Neuronal stem cell (in vitro differentiated cells): ENCODE data around the gene AKAP6.

ENCODE experiments used
- DNase-seq: peaks from one replicate; pipeline ENCODE4 v3.0.0-alpha.2; 2013; ENCODE audit warnings: low spot score
- H2AFZ ChIP-seq: one replicate; pipeline ENCODE4 v1.6.1; 2013; ENCODE audit warnings: mild to moderate bottlenecking, low read length, inconsistent platforms
- H2AK5ac ChIP-seq: 2 replicates; pipeline ENCODE4 v1.6.1; 2013; ENCODE audit warnings: low read depth, mild to moderate bottlenecking, inconsistent platforms, low read length, moderate library complexity, mixed read lengths
- H2BK120ac ChIP-seq: 2 replicates; pipeline ENCODE4 v1.6.1; 2013; ENCODE audit warnings: low read depth, mild to moderate bottlenecking, inconsistent platforms, low read length, moderate library complexity, mixed read lengths
- H2BK12ac ChIP-seq: one replicate; pipeline ENCODE4 v1.6.1; 2013; ENCODE audit warnings: low read length, inconsistent platforms
- H2BK15ac ChIP-seq: 2 replicates; pipeline ENCODE4 v1.6.1; 2013; ENCODE audit warnings: mild to moderate bottlenecking, low read length, inconsistent platforms, mixed read lengths
- H2BK5ac ChIP-seq: one replicate; pipeline ENCODE4 v1.6.1; 2013; ENCODE audit warnings: inconsistent platforms, mild to moderate bottlenecking, low read length, moderate library complexity
- H3K14ac ChIP-seq: one replicate; pipeline ENCODE4 v1.6.1; 2013; ENCODE audit warnings: low read length, inconsistent platforms
- H3K18ac ChIP-seq: 2 replicates; pipeline ENCODE4 v1.6.1; 2013; ENCODE audit warnings: low read length, inconsistent platforms
- H3K23ac ChIP-seq: 2 replicates; pipeline ENCODE4 v1.6.1; 2013; ENCODE audit warnings: low read depth, mild to moderate bottlenecking, mixed read lengths, low read length, inconsistent platforms; ENCODE audit not compliant: poor library complexity
- H3K27ac ChIP-seq: replicated peaks from 3 replicates; pipeline ENCODE4 v1.5.1; 2013; ENCODE audit warnings: low read length, inconsistent platforms
- H3K27me3 ChIP-seq, 3 experiments: 2 replicates each; pipeline ENCODE4 v1.6.1; 2013; ENCODE audit warnings: low read length in 3 of 3, mild to moderate bottlenecking in 2 of 3, inconsistent platforms in 1 of 3, low read depth in 1 of 3, mixed read lengths in 1 of 3, moderate library complexity in 1 of 3; ENCODE audit not compliant: control insufficient read depth in 3 of 3, insufficient read depth in 3 of 3
- H3K36me3 ChIP-seq, 2 donors: replicated peaks in 1 of 2; 2 replicates each; pipeline ENCODE4 v1.6.1; 2013; ENCODE audit warnings: low read length in 2 of 2; ENCODE audit not compliant: control insufficient read depth in 2 of 2, insufficient read depth in 2 of 2
- H3K4ac ChIP-seq: 2 replicates; pipeline ENCODE4 v1.6.1; 2013; ENCODE audit warnings: inconsistent platforms, mild to moderate bottlenecking, low read length, moderate library complexity
- H3K4me1 ChIP-seq, 2 donors: 1 replicate in 1 of 2; 2 replicates in 1 of 2; pipeline ENCODE4 v1.6.1; 2013; ENCODE audit warnings: low read length in 2 of 2, low read depth in 1 of 2; ENCODE audit not compliant: control insufficient read depth in 2 of 2, insufficient read depth in 1 of 2
- H3K4me2 ChIP-seq: one replicate; pipeline ENCODE4 v1.6.1; 2013; ENCODE audit warnings: mild to moderate bottlenecking, low read length, inconsistent platforms; ENCODE audit not compliant: insufficient read depth, poor library complexity, severe bottlenecking
- H3K4me3 ChIP-seq, 2 donors: 2 replicates each; pipeline ENCODE4 v1.5.1; 2013; ENCODE audit warnings: low read length in 2 of 2, mild to moderate bottlenecking in 2 of 2, inconsistent platforms in 1 of 2, moderate library complexity in 1 of 2
- H3K79me1 ChIP-seq: one replicate; pipeline ENCODE4 v1.6.1; 2013; ENCODE audit warnings: low read depth, mild to moderate bottlenecking, inconsistent platforms, low read length, moderate library complexity
- H3K9ac ChIP-seq: one replicate; pipeline ENCODE4 v1.6.1; 2013; ENCODE audit warnings: mild to moderate bottlenecking, low read depth, low read length, inconsistent platforms; ENCODE audit not compliant: poor library complexity
- H3K9me3 ChIP-seq, 2 donors: replicated peaks in 1 of 2; 2 replicates each; pipeline versions ENCODE3 to v1.6.1; 2013; ENCODE audit warnings: low read length in 2 of 2, mild to moderate bottlenecking in 2 of 2, inconsistent platforms in 1 of 2, low read depth in 1 of 2, mixed read lengths in 1 of 2, moderate library complexity in 1 of 2; ENCODE audit not compliant: control insufficient read depth in 2 of 2, insufficient read depth in 1 of 2
- H4K8ac ChIP-seq: one replicate; pipeline ENCODE4 v1.6.1; 2013; ENCODE audit warnings: low read depth, mild to moderate bottlenecking, inconsistent platforms, low read length, moderate library complexity
- H4K91ac ChIP-seq: one replicate; pipeline ENCODE4 v1.6.1; 2013; ENCODE audit warnings: low read length, low read depth, mild to moderate bottlenecking, inconsistent platforms; ENCODE audit not compliant: poor library complexity
- WGBS, 2 donors: extraction: QIAGEN DNeasy Blood & Tissue Kit; methylation state at CpG; one replicate each; pipeline ENCODE4 v1.1.7; 2013; ENCODE audit warnings: missing lambda C conversion rate in 2 of 2, mixed read lengths in 1 of 2; ENCODE audit not compliant: insufficient read length in 2 of 2, insufficient replicate concordance in 1 of 2; ENCODE audit errors: extremely low coverage in 2 of 2; 5-methylcytosine and 5-hydroxymethylcytosine counted together

Gene AKAP6

GRCh38 chr14:32497248-32497647, 168.2 kb downstream of the AKAP6 start:
- no peak overlapping the region for H4K8ac ChIP-seq
- no peak overlapping the region for H3K4ac ChIP-seq
- no peaks in the 10 kb centered on the region for H3K36me3 ChIP-seq
- no peak for DNase-seq
- no peaks in the 10 kb centered on the region for H3K27me3 ChIP-seq
- H3K18ac ChIP-seq: no peak overlapping the region
- H2BK15ac ChIP-seq: no peak overlapping the region
- H4K91ac ChIP-seq: no peak overlapping the region
- no peak overlapping the region for H3K4me2 ChIP-seq
- H3K4me3 ChIP-seq: no peak overlapping the region
- H3K27ac ChIP-seq: no peak overlapping the region
- H3K9me3 ChIP-seq: no peaks in the 10 kb centered on the region
- no peak overlapping the region for H2BK5ac ChIP-seq
- H3K14ac ChIP-seq: no peak overlapping the region
- no peak overlapping the region for H2BK12ac ChIP-seq
- H3K9ac ChIP-seq: no peak overlapping the region
- H3K23ac ChIP-seq: no peak overlapping the region
- H2AK5ac ChIP-seq: no peak overlapping the region
- H2BK120ac ChIP-seq: no peak overlapping the region
- H2AFZ ChIP-seq: no peak overlapping the region
- H3K4me1 ChIP-seq: peaks cover 1 to 2% of the 10 kb centered on the region in 2 donors
- H3K79me1 ChIP-seq: no peaks in the 10 kb centered on the region

GRCh38 chr14:32507029-32507984, 178.2 kb downstream of the AKAP6 start:
- Histone ChIP-seq H3K36me3 (no peaks in the 10 kb centered on the region), H3K9ac (no peak overlapping the region), H2BK120ac (no peak overlapping the region), H3K4me1 (peaks cover 2 to 3% of the 10 kb centered on the region in 2 donors), H3K18ac (no peak overlapping the region), H2AK5ac (no peak overlapping the region), H3K4ac (no peak overlapping the region), H2AFZ (no peak overlapping the region), H3K14ac (peak overlapping the region; percentile 12), H2BK15ac (no peak overlapping the region), H3K23ac (no peak overlapping the region), H2BK12ac (no peak overlapping the region), H3K27me3 (no peaks in the 10 kb centered on the region), H3K4me2 (no peak overlapping the region), H3K27ac (no peak overlapping the region), H4K8ac (no peak overlapping the region), H4K91ac (no peak overlapping the region), H3K9me3 (no peaks in the 10 kb centered on the region), H2BK5ac (no peak overlapping the region), H3K79me1 (no peaks in the 10 kb centered on the region), H3K4me3 (no peak overlapping the region)
- no peak for DNase-seq
- no CpG with 5 or more reads among the region's 4 CpGs for WGBS, 2 donors

- no peak overlapping the region for H3K23ac ChIP-seq
- no peak overlapping the region for H3K27ac ChIP-seq
- H3K18ac ChIP-seq: no peak overlapping the region
- H3K4me3 ChIP-seq: no peak overlapping the region
- no peak overlapping the region for H3K9ac ChIP-seq
- H2AK5ac ChIP-seq: no peak overlapping the region
- H3K4me1 ChIP-seq: peaks cover 2 to 3% of the 10 kb centered on the region in 2 donors
- no peak overlapping the region for H2BK12ac ChIP-seq
- H2BK15ac ChIP-seq: no peak overlapping the region
- H2BK120ac ChIP-seq: no peak overlapping the region
- no peaks in the 10 kb centered on the region for H3K9me3 ChIP-seq
- no peak overlapping the region for H3K14ac ChIP-seq
- no peaks in the 10 kb centered on the region for H3K27me3 ChIP-seq
- no peak overlapping the region for H2AFZ ChIP-seq
- H3K79me1 ChIP-seq: no peaks in the 10 kb centered on the region
- no peak overlapping the region for H4K91ac ChIP-seq
- H2BK5ac ChIP-seq: no peak overlapping the region
- no peaks in the 10 kb centered on the region for H3K36me3 ChIP-seq
- no peak for DNase-seq
- no peak overlapping the region for H3K4ac ChIP-seq
- H3K4me2 ChIP-seq: no peak overlapping the region
- H4K8ac ChIP-seq: no peak overlapping the region
- WGBS, 2 donors: no CpG with 5 or more reads among the region's 2 CpGs
These were observed 179.2 kb downstream of the AKAP6 start for GRCh38 chr14:32508281-32508680.

- no peaks in the 10 kb centered on the region for H3K9me3 ChIP-seq
These were observed 180.6 kb downstream of the AKAP6 start for GRCh38 chr14:32509632-32510187.

More at GRCh38 chr14:32509632-32510187, 180.6 kb downstream of the AKAP6 start:
- Histone ChIP-seq H3K18ac (peak overlapping the region; percentile 71), H3K4me2 (no peak overlapping the region), H3K36me3 (no peaks in the 10 kb centered on the region), H2AFZ (peak overlapping the region; percentile 54), H3K23ac (no peak overlapping the region), H3K4me1 (peaks cover 2 to 3% of the 10 kb centered on the region in 2 donors), H3K14ac (no peak overlapping the region), H2BK15ac (no peak overlapping the region), H3K4me3 (no peak overlapping the region), H2AK5ac (no peak overlapping the region), H2BK120ac (no peak overlapping the region), H2BK12ac (no peak overlapping the region), H4K8ac (no peak overlapping the region), H3K27me3 (no peaks in the 10 kb centered on the region), H4K91ac (no peak overlapping the region), H3K27ac (peak overlapping the region; percentile 35), H3K79me1 (no peaks in the 10 kb centered on the region), H2BK5ac (no peak overlapping the region), H3K9ac (no peak overlapping the region), H3K4ac (no peak overlapping the region)
- DNase-seq: no peak
- WGBS, 2 donors: no CpG with 5 or more reads among the region's 10 CpGs
